ENCODE measurements around the gene UGT1A6.

The UGT1A6 gene

DNA sequence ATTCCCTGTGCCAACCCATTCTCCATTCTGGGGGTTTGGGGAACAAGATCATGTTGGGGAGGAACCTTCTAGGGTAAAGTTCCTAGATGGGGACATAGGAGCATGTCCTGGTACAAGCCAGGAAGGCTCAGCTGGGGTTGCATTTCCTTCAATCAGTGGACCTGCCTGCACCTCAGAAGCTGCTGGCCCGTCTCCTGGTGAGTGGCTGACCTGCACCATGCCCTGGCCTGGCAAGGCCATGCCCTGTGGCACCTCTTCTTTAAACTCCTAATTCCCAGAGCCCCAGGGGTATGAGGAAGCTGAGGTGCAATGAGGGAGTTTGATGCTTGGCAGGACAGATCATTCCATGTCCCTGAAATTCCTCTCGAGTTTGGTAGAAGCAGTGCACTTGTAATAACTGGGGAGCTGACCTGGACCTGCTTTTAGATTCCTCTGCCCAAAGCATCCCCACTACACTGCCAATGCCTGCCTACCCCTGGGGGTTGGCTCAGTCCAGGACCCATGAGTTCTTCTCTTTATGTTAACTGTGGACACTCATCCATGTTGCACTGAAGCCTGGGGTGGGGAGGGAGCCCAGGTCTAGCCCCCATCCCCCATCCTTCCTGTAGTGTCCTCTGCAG, 110.7 kb downstream of the UGT1A6 start:
- no peak for FAIRE-seq

DNA sequence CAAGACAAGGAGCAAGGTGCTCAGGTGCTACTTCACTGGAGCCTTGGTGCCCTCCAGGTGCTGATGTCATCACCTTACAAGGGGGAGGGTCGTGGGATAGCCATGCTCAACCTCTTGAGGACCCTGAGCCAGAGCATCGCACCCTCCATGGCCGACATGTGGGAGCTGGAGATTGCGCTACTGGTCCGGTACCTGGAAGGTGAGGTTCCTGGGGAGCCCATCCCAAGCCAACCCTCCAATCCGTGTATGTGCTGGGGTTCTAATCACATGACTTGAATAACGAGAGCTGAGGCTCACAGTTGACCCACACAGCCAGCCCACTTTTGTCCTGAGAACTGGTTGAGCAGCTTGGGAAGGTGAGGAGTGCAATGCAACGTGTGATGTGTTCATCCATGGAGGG, 111.3 kb downstream of the UGT1A6 start:
- FAIRE-seq, result no peak

DNA sequence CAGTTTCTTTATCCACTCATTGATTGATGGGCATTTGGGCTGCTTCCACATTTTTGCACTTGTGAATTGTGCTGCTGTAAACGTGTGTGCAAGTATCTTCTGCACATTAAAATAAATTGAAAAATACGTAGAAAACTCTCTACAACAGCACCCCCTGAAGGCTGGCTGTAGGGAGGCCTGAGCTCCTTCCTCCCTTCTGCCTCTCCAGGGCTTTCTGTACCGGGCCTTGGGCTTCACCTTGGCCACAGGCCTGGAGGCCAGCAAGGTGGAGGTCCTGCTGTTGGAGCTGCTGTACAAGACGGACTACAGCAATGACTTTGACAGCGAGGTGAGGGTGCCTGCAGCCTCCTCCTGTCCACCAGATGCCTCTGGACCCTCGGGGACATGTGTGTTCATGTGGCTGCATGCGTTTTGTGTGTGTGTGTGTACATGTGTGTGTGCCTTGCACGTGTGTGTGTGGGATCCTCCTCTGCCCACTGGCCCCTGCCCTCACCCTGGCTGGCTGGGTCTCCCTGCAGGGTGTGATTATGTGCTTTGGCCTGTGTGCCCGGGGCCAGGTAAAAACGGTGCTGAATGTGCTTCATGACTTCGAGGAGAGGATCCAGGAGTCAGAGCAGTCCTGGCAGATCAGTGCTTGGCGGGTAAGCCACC, 114.7 kb downstream of the UGT1A6 start:
- no peak for FAIRE-seq

DNA sequence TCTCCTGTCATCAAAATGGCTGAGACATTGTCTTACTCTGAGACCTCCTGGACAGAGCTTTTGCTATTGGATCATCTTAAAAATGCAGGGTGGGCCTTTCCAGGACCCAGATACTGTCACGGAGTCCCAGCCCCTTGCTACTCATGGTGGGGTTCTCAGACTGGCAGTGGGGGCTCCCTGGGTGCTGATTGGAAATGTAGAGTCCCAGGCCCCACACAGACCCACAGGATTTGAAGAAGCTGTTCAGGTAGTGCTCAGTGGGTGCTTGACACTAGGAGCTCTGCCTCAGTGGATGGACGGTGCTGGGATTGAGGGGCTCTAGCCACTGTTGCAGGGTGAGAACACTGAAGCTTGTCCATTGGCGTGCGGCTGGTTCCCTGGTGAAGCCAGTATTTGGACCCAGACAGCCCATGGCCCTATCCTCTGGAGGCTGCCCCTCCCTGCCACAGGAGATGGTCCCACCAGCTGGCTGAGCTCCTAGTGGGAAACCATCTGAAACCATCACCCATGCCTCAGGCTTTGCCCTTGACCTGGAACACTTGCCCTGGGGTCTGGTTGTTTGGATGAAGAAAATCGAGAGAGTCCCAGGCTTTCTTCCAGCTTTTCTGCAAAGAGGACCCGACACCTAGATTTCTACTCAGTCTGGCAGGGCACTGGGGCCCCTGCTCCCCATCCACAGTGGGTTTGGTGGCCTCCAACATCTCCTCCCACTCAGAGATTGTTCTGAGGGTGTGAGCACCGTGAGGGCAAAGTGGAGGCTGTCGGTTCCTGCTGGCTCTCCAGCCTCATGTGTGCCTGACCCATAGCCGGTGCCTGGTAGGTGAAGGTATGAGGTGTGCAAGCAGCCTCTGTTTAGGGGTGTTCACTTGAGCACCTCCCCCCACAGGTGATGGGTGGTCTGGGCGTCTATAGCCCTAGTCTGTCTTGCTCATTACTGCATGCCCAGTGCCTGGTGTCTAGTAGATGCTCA, 115.6 kb downstream of the UGT1A6 start:
- no peak for FAIRE-seq

DNA sequence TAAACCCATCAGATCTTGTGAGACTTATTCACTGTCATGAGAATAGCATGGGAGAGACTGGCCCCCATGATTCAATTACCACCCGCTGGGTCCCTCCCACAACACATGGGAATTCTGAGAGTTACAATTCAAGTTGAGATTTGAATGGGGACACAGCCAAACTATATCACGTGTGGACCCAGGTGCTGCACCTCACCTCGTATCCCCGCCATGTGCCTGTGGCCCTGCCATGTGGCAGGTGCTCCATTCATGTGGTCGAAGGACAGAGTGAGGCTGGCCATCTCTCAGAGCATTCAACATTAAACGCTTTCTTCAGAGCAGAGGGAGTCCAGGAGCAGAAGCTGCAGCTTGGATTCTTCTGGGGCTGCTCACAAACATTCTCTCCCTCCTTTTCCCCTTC, 117.7 kb downstream of the UGT1A6 start:
- no peak for FAIRE-seq

DNA sequence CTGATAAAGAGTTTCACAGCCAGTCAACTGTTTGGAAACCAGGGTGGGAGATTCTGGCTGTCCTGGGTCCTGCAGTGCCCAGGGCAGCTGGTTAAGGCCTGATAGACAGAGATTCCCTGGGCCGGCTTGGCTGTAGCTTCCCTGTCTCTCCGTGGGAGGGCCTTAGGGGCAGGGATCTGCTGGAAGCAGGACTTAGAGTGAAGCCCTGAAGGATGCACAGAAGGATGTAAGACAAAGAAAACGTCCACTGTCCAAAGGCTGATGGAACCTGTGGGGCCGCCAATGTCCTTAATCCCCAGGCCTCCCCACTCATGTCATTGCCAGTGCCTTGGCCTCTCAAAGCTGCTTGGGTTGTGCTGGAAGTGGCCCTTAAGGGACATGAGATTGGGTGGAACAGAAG, 118.4 kb downstream of the UGT1A6 start:
- no peak for FAIRE-seq

DNA sequence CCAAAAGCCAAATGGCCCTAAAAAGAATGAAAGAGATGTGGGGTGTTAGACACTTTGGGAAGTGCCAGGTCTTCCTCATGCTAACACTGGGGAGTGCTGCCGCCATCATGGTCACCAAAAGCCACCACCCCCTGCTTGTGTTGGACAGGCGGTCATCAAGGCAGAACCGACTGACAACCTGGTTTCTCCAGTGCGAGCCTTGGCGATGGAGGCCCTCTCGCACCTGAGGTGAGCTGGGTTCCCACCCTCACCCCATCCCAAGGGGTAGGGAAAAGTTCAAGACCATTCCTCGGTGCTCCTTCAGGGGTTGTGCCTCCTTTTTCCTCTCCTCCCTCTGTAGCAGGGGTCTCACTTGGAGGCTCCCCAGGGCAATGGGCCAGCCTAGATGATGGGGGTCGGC, 119.0 kb downstream of the UGT1A6 start:
- FAIRE-seq, result no peak

DNA sequence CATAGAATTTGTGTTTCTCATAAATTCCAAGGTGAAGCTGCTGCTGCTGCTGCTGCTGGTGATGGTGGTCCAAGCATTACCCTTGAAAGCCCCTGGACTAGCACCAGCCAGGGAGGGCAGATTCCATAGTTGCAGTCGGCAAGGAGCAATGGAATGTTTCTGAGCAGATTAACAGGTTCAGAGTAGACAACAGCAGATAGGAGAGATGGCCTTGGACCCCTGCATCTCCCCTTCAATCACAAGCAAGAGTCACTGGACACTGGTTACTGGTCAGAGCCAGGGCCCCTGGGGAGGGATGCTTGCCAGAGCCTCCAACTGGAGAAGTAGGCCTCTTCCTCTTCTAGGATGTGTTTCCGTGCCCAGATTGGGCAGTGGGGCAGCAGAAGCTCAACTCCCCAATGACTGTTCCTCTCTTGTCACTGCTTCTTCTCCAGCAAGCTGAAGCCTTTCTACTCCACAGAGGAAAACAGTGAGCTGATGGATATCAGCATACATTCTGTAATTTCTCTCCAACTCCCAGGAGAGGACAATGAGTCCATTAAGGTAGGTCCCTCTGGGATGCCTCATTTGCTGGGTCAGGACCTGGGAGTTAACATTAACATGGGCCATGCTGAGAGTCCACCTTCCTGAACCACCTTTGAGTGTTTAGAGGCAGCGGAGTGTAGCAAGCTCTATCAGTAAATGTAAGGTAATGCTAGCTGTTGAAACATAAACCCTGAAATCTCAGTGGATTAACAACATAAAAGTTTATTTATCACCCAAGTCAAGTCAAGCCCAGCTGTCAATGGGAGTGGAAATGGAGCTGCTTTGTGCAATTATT, 120.8 kb downstream of the UGT1A6 start:
- no peak for FAIRE-seq

DNA sequence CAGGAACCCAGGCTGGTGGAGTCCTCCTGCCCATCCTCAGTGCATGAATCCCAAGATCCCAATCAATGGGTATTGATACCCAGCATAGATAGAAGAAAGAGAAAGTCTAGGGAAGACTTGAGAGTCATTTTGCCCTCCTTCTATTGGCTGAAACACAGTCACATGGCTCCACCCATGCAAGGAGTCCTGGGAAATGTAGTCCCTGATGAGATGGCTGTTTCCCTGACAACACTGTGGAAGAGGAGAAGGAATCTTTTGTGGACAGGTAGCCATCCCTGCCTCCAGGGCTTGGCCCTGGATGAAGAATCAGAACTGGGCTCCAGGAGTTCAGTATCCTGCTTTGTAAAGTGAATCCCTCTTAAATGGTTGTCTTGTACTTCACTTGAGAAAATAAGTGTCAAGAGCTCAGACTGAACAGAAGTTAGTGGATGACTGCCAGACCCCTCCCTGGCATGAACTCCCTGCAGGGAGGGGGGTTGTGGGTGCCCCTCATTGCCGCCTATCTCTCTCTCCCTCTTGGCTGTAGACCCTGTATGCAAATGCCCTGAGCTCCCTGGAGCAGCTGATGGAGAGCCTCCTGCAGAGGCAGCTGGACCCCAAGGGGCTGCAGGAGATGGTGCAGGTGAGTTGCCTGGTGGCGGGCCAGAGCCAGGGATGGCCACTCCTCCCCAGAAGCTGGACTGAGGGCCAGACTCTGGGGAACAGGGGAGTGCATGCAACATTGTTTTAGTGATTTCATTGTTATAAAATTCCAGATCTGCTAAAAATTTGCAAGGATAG, 121.6 kb downstream of the UGT1A6 start:
- no peak for FAIRE-seq

DNA sequence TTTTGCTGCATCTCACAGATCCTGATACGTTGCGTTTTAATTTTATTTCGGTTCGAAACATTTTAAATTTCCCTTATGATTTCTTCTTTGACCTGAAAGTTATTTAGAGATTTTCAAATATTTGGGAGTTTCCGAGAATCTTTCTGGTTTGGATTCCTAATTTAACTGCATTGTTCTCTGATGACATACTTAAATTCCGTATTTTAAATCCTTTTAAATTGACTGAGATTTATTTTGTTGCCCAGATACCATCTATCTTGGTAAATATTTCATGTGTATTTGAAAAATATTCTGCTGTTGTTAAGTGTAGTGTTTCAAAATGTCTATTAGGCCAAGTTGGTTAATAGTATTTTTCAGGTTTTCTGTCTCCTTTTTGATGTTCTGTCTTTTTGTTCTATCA, 123.2 kb downstream of the UGT1A6 start:
- no peak for FAIRE-seq

DNA sequence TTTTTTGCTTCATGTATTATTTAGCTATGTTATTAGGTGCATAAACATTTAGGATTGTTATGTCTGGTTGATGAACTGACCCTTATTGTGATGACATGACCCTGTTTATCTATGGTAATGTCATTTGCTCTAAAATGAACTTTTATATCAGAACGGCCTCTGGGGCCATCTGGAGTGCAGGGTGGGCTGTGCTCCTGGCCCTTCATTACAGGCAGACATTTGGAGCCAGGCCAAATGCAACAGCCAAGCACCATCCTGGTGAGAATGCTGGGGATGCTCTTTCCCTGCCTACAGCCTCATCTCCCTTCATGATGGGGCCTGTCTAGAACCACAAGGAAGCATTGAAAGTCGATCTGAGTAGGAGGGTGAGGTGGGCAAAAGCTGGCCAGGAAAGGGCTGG, 123.6 kb downstream of the UGT1A6 start:
- FAIRE-seq, result no peak

DNA sequence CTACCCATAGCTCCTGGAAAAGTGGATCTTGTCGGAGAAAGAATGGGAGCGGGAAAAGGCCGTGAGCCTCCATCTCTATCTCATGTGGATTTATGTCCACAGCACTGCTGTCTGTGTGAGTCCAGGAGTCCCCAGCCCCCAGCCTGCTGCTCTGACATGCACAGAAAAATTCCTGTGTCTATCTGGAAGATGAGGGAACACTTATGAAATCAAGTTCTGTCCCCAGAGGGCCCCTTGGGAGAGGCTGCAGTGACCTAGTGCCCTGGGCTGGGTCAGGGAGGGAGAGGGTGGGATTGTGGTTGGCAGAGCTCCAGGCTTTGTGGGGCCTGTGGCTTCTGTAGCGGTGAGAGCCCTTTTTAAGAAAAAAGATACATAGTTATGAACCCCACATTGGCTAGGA, 124.1 kb downstream of the UGT1A6 start:
- FAIRE-seq, result no peak

DNA sequence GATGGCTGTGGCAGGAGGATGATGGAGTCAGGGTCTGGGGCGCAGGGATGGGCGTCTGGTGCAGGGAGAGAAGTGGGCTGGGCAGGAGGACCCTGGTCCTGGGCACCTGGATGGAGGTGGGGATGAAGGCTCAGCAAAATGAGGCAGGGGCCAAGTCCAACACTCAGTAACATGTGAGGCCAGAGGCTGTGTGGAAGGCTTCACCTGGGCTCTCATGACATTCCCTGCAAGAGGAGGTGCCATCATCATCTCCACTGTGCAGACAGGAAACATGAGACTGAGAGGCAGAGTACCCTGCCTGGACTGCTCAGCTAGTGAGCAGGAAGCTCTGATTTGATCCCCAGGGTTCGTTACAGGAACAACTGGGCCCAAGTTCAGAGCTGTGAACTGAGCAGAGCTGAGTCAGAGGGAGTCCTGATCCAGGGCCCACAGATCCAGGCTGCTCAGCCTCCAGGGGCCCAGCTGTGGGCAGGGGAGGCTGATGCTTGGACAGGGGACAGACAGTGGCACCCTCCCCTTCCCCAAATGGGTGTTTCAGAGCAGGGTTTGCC, 124.7 kb downstream of the UGT1A6 start:
- FAIRE-seq, result no peak

DNA sequence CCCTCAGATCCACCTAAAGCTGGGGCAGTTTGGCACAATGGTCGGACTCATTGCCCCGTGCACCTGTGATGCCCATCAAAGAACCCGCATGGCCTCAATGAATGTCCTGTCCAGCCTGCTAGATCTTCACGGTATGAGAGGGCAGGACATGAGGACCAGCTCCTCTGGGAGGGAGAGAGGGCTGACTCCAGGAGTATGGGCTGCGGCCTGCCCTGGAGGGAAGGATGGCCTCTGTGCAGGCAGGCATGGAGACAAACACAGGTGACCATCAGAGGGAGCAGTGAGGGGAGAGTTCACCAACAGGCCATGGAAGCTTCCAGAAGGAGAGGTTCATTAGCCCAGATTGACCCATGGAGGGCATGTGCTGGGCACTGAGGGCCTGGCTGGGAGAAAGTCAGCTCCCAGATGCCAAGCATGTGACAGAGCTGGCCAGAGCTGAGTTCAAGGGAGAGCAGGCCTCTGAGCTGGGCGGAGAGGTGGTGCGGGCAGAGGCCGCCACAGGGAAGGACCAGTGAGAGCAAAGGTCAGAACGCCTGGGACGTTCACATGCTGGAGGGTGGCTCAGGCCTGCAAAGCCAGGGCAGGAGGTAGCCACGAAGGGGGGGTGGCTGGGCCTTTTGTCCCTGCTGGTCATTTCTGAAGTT, 125.4 kb downstream of the UGT1A6 start:
- FAIRE-seq, result no peak

DNA sequence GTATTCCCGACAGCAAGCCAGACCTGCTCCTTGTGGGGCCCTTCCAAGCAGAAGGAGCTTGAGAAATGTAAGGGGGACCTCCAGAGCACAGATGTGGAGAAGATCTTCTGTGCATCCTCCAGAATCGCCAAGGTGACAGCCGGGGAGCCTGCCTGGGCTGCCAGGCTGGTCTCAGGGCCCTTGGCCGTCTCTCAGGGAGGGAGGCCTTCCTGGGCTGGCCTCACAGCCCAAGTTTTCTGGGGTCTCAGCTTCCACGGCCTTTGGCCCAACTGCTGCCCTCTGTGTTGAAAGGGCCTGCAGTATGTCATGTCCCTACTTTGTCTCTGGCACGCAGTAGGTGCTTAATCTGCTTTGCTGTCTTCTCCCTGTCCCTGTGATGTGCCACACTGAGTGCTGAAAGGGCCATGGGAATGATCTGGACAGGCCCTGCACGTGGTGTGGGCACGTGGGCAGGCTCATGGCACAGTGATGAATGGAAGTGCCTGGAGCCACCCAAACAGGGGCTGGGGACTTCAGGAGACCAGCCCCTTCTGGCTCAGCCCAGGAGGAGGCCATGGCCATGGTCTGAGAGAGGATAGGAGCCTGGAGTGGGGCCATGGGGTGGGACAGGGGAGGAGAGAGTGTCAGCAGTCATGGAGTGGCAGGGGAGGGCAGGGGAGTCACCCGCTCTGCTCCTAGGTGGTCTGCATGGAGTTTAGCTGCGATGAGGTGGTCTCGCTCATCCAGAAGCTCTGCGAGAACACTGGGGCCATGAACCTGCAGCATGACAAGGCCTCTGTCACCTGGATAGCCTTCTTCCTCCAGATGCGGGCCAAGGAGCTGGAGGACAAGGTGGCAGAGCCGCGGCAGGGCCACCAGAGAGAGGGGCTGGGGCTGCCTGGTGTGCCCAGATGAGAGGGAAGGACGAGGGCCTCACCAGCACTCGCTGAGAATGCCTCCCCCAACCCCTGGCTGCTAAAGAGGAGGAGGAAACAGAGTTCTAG, 126.2 kb downstream of the UGT1A6 start:
- FAIRE-seq, result no peak

DNA sequence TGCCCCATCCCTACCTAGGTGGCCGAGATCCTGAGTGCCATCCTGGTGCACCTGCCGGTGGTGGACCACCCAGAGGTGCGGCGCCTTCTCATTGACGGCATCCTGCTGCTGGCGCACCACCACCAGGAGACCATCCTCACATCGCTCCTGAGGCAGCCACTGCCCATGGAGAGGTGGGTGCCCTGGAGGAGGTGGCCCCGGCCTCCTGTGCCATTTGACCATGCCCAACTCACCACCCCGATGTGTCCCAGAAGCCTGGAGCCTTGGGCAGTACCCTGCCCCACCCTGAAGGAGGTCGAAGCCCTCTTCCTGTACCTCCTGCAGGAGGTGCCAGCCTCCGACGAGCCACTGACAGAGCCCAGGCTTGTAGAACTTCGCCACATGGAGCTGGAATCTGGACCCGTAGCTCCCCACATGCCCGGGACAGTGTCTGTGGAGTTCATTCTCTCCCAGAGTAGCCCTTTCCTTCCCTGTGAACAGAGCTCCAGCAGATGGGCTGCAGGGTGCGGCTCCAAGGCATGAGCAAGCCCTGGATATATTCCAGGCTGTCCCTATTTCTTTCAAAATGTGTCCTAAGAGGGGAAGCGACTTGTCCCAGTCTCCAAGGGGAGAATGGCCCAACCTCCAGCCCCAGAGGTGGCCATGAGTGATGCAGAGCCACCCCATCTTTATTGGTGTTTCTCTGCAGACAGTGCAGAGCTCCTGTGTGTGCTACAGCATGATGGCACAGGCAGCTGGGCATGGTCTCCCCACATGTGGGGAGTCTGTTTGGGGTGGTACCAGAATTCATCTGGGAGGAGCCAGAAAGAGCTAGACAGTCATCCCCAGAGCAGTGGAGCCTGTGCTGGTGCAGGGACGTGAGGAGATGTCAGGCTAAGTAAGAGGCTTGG, 127.4 kb downstream of the UGT1A6 start:
- no peak for FAIRE-seq

DNA sequence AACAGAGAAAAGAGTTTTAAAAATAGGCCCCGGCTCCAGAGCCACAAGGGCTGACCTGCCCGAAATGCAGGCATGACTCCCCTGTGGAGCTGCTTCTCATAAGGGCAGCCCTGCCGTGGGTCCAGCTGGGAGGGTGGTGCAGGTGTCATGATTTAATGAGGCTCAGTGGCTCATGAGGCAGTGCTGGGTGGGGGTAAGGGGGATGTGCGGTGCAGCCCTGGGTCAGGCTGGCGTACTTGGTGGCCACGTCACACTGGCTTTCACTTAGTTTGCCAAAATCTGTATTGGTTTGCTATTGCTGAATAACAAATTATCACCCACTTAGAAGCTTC, 128.1 kb downstream of the UGT1A6 start:
- FAIRE-seq, result no peak

DNA sequence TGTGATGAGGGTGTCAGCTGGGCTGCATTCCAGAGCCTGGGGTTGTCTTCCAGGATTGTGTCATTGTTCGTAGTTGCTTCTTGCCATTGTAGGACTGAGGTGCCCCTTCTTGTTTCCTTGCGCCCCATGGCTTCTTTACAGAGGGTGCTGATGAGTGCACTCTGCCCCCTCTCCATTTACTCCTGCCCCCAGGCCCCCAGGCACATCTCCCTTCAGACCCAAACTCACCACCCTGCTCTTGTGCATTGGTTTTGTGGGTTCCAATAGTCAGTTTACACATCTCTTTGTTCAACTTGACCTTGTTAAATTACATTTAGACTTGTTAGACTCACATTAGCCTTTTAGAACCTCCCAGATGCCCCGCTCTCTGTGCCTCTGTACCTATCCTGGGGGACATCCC, 128.5 kb downstream of the UGT1A6 start:
- no peak for FAIRE-seq

DNA sequence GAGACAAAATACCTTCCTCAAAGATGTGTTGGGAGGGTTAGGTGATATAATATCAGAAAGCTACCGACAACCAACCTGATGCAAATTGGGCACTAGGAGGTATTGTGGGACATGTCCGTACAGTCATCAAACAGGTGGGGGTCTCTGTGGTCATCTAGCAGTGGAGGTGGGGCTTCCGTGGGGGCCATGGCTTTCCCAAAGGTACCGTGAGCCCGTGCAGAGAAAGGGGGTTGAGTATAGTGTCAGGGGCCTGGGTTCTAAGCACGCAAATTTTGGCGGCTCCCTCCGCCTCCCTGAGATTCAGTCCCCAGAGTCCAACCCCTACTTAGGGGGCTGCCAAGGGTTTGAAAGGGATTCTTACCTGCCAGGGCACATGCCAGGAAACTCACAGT, 129.0 kb downstream of the UGT1A6 start:
- FAIRE-seq, result no peak
